ENCODE measurements around the gene MASP2. TPM values are rescaled to one million over a fixed set of nuclear protein-coding genes. Genes with fewer than 3 reads are reported as not detected.

MASP2 gene
- total RNA-seq = not detected

GRCh38 chr1:11046625-11047365 is at the start of gene MASP2:
Gene MASP2, minus strand, starts transcription at chr1:11047239. Its CDS starts 32 bp downstream, at chr1:11047207.

GRCh38 chr1:11059968-11060830 is 13.2 kb upstream of the MASP2 start, which contains the start of gene SRM:
Gene SRM, minus strand, starts transcription at chr1:11060018. Its CDS starts 75 bp downstream, at chr1:11059943.

DNA sequence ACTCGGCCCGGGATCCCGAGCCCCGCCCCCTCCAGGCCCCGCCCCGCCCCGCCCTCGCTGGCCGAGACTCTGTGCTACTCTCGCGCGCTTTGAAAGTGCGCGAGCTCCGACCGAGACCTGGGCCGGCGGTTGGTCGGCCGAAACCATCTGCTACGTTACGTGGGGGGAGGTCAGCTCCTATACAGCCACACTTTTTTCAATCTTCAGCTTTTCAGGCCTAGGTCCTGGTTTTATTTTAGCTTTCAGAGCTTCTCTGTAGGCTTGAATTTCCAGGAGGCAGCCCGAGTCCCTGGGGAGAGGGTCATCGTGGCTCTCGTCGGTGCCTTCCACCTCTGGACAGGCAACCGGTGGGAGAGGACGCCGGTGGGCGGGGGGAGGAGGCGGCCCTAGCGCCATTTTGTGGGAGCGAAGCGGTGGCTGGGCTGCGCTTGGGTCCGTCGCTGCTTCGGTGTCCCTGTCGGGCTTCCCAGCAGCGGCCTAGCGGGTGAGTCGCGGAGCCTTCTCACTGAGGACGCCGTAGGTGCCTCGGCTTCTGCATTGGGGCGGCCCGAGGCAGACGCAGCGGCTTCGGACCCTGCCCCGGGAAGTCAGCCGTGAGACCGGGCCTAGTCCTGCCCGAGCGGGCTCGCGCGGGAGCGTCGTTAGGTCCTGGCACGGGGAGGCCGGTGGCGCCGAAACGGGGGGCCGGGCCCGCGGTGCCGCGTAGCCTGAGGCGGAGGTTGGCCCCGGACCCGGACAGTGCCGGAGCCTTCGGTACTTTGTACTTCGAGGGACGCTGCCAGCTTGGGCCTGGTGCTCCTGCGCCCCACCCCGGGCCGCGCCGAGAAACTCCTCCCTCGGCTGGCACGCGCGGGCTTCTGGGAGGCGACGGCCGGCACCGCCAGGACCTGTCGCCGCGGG is 34.5 kb downstream of the MASP2 start, which contains the start of gene TARDBP:
TSS of gene TARDBP (plus strand) at position 395 of the 900 bp plus-strand sequence. CDS start 1,074 bp downstream, outside the sequence.

Other genes with a start within 250 kb of the MASP2 start
- 105 TPM for gene TARDBP, start 34.6 kb downstream of the MASP2 start, total RNA-seq
- gene SRM, start 12.8 kb upstream of the MASP2 start, total RNA-seq = 19.1 TPM
- 49.6 TPM for gene EXOSC10, start 52.6 kb upstream of the MASP2 start, total RNA-seq
- gene ANGPTL7, start 142.1 kb upstream of the MASP2 start, total RNA-seq = 0.23 TPM
- gene MTOR, start 215.3 kb upstream of the MASP2 start, total RNA-seq = 47.7 TPM
- gene UBIAD1, start 226.0 kb upstream of the MASP2 start, total RNA-seq = 21.0 TPM